Body of pancreas (tissue), 4 donors: ENCODE results near the gene NCOR2.

Source experiments
- CTCF ChIP-seq, 7 experiments: fragments of 450-650 bp in 4 of 7; fragments of 200-600 bp in 3 of 7; sonication (generic) in 3 of 7; IDR thresholded peaks; one replicate each; pipeline ENCODE4 v1.5.1; 2016 to 2019; ENCODE audit warnings: antibody characterized with exemption in 7 of 7
- POLR2A ChIP-seq, 3 donors: fragments of 450-650 bp; IDR thresholded peaks; one replicate each; pipeline ENCODE4 v1.6.1; 2016; ENCODE audit warnings: antibody characterized with exemption in 3 of 3, mild to moderate bottlenecking in 2 of 3

- TF ChIP-seq POLR2A (IDR thresholded peaks at IDR 0.05) (no peak), CTCF (IDR thresholded peaks at IDR 0.05) (no peak)
These were observed 47.7 kb downstream of the NCOR2 start for GRCh38 chr12:124519746-124520145.
